SU-DHL-6 (cell line): ENCODE data around the gene ABCA4.

Source experiments
- H2AFZ ChIP-seq: fragments of 200-600 bp; sonication (generic); 2 replicates; pipeline ENCODE4 v1.6.1; 2014; ENCODE audit warnings: low read depth, mild to moderate bottlenecking, moderate library complexity, mixed read lengths, antibody characterized with exemption, low read length; ENCODE audit not compliant: severe bottlenecking
- H3F3A ChIP-seq: fragments of 200-600 bp; shearing (Covaris generic); 2 replicates; pipeline ENCODE4 v1.6.0; 2016; ENCODE audit warnings: antibody characterized with exemption, mild to moderate bottlenecking; ENCODE audit not compliant: insufficient read depth
- H3K27ac ChIP-seq: fragments of 200-600 bp; sonication (generic); 2 replicates; pipeline ENCODE4 v1.5.1; 2016; ENCODE audit warnings: low read depth, mild to moderate bottlenecking, low read length, moderate library complexity, mixed read lengths
- H3K27me3 ChIP-seq: fragments of 200-600 bp; sonication (generic), shearing (Covaris generic); 2 replicates; pipeline ENCODE4 v1.6.0; 2014; ENCODE audit warnings: mild to moderate bottlenecking, low read length
- H3K36me3 ChIP-seq: fragments of 200-600 bp; sonication (generic); 2 replicates; pipeline ENCODE4 v1.6.1; 2014; ENCODE audit warnings: mild to moderate bottlenecking, low read length, mixed read lengths
- H3K4me2 ChIP-seq: fragments of 300-600, 200-600 bp; shearing (Covaris generic), sonication (generic); 2 replicates; pipeline ENCODE4 v1.6.0; 2014; ENCODE audit warnings: low read length, low read depth, mild to moderate bottlenecking; ENCODE audit not compliant: poor library complexity, severe bottlenecking
- H3K4me3 ChIP-seq: fragments of 200-600 bp; sonication (generic); 2 replicates; pipeline ENCODE4 v1.5.1; 2014; ENCODE audit warnings: antibody characterized with exemption, low read length, mild to moderate bottlenecking, mixed read lengths; ENCODE audit not compliant: insufficient read depth, poor library complexity, severe bottlenecking
- H3K79me2 ChIP-seq: fragments of 200-600 bp; sonication (generic); 2 replicates; pipeline ENCODE4 v1.6.1; 2014; ENCODE audit warnings: mild to moderate bottlenecking, low read length, moderate library complexity; ENCODE audit not compliant: insufficient read depth
- H3K9ac ChIP-seq: fragments of 200-600 bp; sonication (generic); 2 replicates; pipeline ENCODE4 v1.7.0; 2014; ENCODE audit warnings: mild to moderate bottlenecking, low read length
- H3K9me2 ChIP-seq: fragments of 200-600 bp; sonication (generic); replicated peaks from 2 replicates; pipeline ENCODE4 v1.6.1; 2014; ENCODE audit warnings: low read length; ENCODE audit not compliant: insufficient read depth
- H3K9me3 ChIP-seq: fragments of 200-600 bp; sonication (generic); 2 replicates; pipeline ENCODE4 v1.6.1; 2014; ENCODE audit warnings: low read length, mixed read lengths; ENCODE audit not compliant: insufficient read depth
- H4K20me1 ChIP-seq: fragments of 200-600 bp; sonication (generic); 2 replicates; pipeline ENCODE4 v1.6.1; 2014; ENCODE audit warnings: low read depth, mild to moderate bottlenecking, antibody characterized with exemption, low read length, moderate library complexity, mixed read lengths
- CTCF ChIP-seq: fragments of 200-600 bp; sonication (generic); IDR thresholded peaks from one replicate; pipeline ENCODE4 v1.5.1; 2017; ENCODE audit warnings: antibody characterized with exemption, mild to moderate bottlenecking, low read length, moderate library complexity; ENCODE audit not compliant: insufficient read depth, poor library complexity, severe bottlenecking
- EZH2phosphoT487 ChIP-seq: fragments of 200-600 bp; sonication (generic), shearing (Covaris generic); conservative IDR thresholded peaks from 2 replicates; pipeline ENCODE4 v1.6.1; 2018; ENCODE audit warnings: mild to moderate bottlenecking, antibody characterized with exemption, low read length, moderate library complexity, mixed read lengths

ABCA4 gene

GRCh38 chr1:94122201-94122970, 1.4 kb upstream of the ABCA4 start:
- Histone ChIP-seq H3K27ac (no peak overlapping the region), H2AFZ (no peak overlapping the region), H3F3A (no peaks in the 10 kb centered on the region), H4K20me1 (no peaks in the 10 kb centered on the region), H3K4me3 (no peak overlapping the region), H3K79me2 (no peaks in the 10 kb centered on the region), H3K9me3 (no peaks in the 10 kb centered on the region), H3K9me2 (no peaks in the 10 kb centered on the region), H3K9ac (no peak overlapping the region), H3K27me3 (no peaks in the 10 kb centered on the region), H3K4me2 (no peak overlapping the region), H3K36me3 (no peaks in the 10 kb centered on the region)
- no peak for TF ChIP-seq CTCF
- TF ChIP-seq EZH2phosphoT487: no peak

DNA sequence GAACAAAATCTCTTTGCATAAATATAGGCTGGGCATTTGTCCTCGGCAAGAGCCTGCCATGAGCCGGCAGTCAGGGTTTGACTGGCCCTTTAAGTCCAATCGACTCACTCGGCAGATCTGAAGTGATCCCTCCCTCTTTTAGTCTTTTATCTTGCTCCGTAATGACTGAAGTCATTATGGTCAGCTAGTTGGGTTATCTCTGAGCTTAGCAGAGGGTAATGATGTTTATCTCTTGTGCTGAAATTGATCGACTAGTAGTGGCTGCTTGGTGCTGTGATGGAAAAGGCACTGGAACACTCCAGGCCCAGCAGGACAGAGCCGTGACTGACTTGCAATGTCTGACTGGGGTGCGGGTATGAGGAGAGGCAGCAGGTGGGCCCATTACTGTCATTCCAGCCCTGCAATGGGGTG, 468 bp upstream of the ABCA4 start:
- Histone ChIP-seq H3K9ac (no peak overlapping the region), H4K20me1 (no peaks in the 10 kb centered on the region), H3K4me3 (no peak overlapping the region), H3F3A (no peaks in the 10 kb centered on the region), H3K9me2 (no peaks in the 10 kb centered on the region), H3K79me2 (no peaks in the 10 kb centered on the region), H3K9me3 (no peaks in the 10 kb centered on the region), H3K4me2 (no peak overlapping the region), H3K27ac (no peak overlapping the region), H2AFZ (no peak overlapping the region), H3K27me3 (no peaks in the 10 kb centered on the region), H3K36me3 (no peaks in the 10 kb centered on the region)
- TF ChIP-seq EZH2phosphoT487 (no peak), CTCF (no peak)

DNA sequence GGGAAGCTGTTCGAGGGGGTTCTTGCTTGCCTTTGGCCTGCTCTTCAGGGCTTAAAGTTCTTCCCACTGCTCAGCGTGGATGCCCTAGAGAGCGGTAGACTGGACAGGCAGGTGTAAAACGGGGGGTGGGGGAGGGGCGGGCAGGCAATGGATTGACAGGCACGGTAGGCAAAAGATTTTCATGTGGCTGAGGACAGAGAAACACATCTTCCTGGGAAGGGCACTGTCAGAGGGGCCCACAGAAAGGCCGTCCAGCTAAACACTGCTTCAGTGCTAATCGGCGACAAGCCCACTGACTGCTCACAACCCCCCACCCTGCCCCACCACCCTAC, 412 bp downstream of the ABCA4 start:
- no peak for TF ChIP-seq CTCF
- no peak for TF ChIP-seq EZH2phosphoT487
- H3K9me3 ChIP-seq: no peaks in the 10 kb centered on the region
- no peaks in the 10 kb centered on the region for H3K9me2 ChIP-seq
- H3K36me3 ChIP-seq: no peaks in the 10 kb centered on the region
- no peak overlapping the region for H3K4me3 ChIP-seq
- H3K27me3 ChIP-seq: no peaks in the 10 kb centered on the region
- no peaks in the 10 kb centered on the region for H4K20me1 ChIP-seq
- H3K4me2 ChIP-seq: no peak overlapping the region
- H3K27ac ChIP-seq: no peak overlapping the region
- H2AFZ ChIP-seq: no peak overlapping the region
- no peaks in the 10 kb centered on the region for H3K79me2 ChIP-seq
- H3K9ac ChIP-seq: no peak overlapping the region
- H3F3A ChIP-seq: no peaks in the 10 kb centered on the region
